GM12875 (cell line): ENCODE data around the gene KDELR3.

Experiments
- H3K4me3 ChIP-seq: one replicate; pipeline ENCODE4 v1.5.1; 2011; ENCODE audit warnings: low read depth, low read length, control low read depth
- TF ChIP-seq, protein P1 (sequence below): IDR thresholded peaks from 2 replicates; pipeline ENCODE4 v1.5.1; 2011; ENCODE audit warnings: low read depth, mild to moderate bottlenecking, control low read depth, inconsistent platforms, low read length, moderate library complexity, borderline replicate concordance; ENCODE audit not compliant: insufficient read depth

The KDELR3 gene

DNA sequence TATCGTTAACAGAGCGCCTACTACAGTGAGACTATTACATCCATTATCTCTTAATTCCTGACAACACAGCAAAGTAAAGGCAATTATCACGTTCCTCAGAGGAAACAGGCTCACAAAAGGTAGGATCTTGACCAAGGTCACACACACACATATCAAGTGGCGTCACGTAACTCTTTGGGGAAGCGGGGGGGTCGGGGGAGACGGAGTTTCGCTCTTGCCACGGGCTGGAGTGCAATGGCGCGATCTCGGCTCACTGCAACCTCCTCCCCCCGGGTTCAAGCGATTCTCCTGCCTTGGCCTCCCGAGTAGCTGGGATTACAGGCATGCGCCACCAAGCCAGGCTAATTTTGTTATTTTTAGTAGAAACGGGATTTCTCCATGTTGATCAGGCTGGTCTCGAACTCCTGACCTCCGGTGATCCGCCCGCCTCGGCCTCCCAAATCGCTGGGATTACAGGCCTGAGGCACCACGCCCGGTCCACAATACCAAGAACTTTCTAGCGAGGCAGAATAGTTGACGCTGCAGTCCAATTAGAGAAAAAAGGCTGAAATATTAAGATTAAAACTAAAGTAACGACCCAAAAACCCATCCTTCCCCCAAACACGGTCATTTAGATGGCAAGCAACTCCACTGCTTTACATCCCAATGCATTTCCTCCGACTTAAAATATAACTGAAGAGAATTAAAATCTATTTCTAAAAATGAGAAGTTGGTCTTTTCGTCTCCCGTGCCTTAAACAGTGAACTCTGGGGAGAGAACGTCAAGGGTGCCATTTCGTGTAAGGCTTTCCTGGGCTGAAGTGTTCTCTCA lies 37.0 kb downstream of the KDELR3 start:
- peak overlapping the region; percentile 98 for H3K4me3 ChIP-seq

DNA sequence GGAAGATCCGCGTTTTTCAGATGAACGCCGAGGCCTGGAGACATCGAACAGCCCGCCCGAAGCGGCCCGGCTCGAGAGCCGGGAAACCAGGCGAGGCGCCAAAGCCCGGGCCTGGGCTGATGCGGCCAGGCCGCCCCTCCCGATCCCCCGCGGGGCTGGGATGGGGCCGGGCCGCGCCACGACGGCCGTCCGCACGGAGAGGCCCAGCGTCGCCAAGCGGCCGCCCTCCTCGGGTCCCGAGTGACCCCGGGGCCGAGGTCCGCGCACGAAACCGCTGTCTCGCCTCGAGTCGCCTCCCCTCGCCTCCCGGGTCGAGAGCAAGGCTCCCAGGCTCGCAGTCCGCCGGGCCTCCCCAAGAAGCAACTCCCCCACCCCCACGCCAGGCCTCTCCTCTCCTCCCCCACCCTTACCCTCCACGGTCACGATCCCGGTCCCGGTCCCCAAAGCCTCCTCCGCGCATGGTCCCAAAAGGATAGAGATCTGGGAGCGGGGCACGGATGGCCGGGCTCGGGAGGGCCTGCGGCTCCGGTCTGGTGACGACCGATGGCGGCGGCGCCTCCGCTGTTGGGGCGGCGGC lies 37.7 kb downstream of the KDELR3 start:
- TF ChIP-seq, protein P1, sequence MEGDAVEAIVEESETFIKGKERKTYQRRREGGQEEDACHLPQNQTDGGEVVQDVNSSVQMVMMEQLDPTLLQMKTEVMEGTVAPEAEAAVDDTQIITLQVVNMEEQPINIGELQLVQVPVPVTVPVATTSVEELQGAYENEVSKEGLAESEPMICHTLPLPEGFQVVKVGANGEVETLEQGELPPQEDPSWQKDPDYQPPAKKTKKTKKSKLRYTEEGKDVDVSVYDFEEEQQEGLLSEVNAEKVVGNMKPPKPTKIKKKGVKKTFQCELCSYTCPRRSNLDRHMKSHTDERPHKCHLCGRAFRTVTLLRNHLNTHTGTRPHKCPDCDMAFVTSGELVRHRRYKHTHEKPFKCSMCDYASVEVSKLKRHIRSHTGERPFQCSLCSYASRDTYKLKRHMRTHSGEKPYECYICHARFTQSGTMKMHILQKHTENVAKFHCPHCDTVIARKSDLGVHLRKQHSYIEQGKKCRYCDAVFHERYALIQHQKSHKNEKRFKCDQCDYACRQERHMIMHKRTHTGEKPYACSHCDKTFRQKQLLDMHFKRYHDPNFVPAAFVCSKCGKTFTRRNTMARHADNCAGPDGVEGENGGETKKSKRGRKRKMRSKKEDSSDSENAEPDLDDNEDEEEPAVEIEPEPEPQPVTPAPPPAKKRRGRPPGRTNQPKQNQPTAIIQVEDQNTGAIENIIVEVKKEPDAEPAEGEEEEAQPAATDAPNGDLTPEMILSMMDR = no peak
- peak overlapping the region; percentile 98 for H3K4me3 ChIP-seq

More for the DNA sequence above, 37.0 kb downstream of the KDELR3 start:
- TF ChIP-seq, protein P1 = no peak

DNA sequence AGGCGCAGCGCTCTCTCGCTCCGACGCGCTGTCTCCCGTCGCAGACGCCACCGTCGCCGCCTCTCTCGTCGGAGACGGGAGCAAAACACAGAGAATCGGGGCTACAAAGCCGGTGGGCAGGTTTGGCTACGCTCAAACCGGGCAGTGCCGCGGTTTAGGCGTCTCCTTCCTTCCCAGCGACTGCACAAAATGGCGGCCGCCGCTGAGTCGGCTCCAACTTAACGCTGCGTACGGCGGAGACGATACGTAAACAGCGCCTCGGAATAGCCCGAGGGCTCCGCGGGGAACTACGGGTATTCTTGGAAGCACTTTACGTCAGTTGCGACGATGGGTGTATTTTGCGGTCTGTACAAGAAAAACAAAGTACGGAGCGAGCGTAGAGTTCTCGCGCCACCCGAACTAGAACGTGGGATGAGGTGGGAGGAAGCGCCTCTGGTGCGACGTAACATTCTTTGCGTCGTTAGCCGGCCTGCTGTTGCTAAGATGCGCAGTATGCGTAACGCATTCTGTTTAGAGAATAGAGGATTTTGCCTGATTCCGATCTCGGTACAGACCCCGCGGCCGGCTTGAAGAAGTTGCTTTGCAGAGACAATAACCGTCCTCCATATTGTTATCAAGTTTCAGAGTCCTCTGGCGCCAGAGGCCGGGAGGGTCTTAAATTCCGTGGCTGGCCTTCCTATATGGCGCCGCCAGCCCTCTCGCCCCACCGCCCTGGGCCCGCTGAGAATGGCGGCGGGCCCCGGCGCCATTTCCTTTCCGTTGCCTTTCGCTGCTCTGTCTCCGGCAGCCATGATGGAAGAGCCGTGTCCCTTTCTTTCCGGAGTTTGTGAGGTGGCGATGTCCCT lies 38.4 kb downstream of the KDELR3 start, which contains the start of gene DDX17:
Gene DDX17 (minus strand): TSS at position 194 of the 845 bp plus-strand sequence.
- TF ChIP-seq, protein P1 = no peak
- peak within 1 kb of the TSS; percentile 98 for H3K4me3 ChIP-seq

DNA sequence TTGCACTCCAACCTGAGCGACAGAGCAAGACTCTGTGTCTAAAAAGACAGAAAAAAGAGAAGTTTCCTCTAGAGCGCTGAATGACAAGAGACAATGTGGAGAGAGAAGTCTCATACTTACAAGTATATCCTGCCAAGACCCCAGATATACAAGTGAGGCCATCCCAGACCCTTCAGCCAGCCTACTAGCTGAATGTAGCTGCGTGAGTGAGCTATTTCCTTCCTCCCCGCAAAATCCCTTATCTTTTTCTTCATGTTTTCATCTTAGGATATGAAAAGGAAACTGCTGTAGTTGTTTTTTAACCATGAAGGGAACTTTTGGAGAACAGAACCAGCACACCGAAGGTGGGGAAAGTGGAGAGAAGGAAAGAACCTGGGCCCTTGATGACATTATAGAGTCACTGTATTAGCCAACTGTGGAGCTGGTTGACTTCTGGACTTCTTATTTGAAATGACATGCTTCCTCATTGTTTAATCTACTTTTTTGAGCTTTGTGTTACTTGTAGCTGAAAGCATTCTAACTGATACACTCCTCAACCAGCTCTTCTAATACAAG lies 42.6 kb downstream of the KDELR3 start:
- TF ChIP-seq, protein P1 = no peak

DNA sequence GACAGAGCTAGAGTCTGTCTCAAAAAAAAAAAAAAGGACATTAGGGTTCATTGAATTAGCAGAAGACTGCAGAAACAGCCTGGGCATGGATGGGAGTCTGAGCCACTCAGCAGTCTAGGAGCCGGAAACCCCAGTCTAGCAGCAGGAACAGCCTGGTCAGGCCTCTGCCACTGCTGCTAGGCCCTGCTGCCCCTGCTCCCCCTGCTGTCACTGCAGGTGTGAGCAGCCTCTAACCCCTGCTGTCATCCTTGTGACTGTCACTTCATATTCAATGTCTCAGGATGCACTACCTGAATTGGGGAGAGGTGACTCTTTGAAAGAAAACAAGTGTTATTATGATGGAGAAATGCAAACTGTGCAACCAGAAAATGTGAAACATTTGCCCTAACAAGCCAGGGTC lies 45.2 kb downstream of the KDELR3 start:
- TF ChIP-seq, protein P1 = peak; percentile 70
- no peak overlapping the region for H3K4me3 ChIP-seq

More for the DNA sequence above, 42.6 kb downstream of the KDELR3 start:
- H3K4me3 ChIP-seq = no peak overlapping the region

DNA sequence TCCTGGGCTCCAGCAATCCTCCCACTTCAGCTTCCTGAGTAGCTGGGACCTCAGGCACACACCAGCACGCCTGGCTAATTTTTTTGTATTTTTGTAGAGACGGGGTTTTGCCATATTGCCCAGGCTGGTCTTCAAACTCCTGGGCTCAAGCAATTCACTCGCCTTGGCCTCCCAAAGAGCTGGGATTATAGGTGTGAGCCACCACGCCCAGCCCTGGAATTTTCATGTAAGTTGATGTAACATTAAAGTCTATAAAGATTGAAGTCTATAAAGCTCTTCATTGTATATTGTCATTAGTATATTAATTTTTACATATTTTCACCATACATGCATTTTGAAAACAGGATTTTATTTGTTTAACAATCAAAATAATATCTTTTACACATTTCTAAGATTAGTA lies 50.7 kb downstream of the KDELR3 start:
- TF ChIP-seq, protein P1 = no peak
- no peak overlapping the region for H3K4me3 ChIP-seq
